GM08714 (cell line): ENCODE data around the gene ZBTB46.

Experiments
- H3K4me3 ChIP-seq: fragments of 200-500 bp; sonication (Bioruptor generic); 2 replicates; pipeline ENCODE4 v1.5.1; 2014; ENCODE audit warnings: mild to moderate bottlenecking, low read length, inconsistent platforms
- ZNF274 ChIP-seq: IDR thresholded peaks from 2 replicates; pipeline ENCODE4 v1.6.1; 2012; ENCODE audit warnings: mild to moderate bottlenecking, low read depth, low read length

ZBTB46 gene

DNA sequence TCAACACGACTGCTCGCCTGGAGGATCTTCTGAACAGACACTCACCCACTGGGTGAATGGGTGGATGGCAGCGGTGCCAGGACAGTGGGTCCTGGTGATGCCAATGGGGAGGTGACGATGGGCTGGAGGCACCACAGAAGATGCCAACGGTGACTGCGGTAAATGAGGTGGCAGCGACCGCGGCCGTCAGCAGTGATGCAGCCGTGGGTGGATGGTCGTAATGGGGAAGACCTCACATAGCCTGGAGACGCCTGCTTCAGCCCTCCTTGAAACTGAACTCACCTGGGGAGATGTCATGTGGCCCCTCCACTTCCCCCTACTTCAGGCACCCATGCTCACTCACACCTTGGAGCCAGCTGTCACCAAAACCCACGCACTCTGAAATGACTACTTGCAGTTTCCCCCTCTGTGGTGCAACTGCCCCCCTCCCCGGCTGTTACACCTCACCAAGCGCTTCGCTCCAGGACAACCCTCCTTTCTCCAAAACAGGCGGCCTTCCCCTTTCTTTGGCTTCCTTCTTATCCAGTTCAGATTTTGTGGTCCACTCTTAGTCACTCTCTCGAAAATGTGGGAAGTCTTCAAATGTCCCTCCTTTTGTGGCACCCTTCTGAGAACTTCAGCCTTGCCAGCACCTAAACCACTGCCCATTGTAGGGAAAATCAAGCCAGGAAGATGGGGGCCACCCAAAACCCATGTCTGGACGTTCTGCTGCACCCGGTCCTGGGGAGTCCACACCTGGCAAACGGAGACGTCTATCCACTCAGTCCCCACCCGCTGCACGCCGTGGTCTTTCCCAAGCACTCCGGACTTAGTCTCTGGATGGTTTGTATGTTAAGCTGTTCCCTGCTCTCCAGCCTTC lies 19.9 kb upstream of the ZBTB46 start:
- no peak overlapping the region for H3K4me3 ChIP-seq
- no peak for TF ChIP-seq ZNF274

- H3K4me3 ChIP-seq, result no peak overlapping the region
- TF ChIP-seq ZNF274, result no peak
Measured at GRCh38 chr20:63848003-63848911, 17.2 kb upstream of the ZBTB46 start.

- H3K4me3 ChIP-seq, result no peak overlapping the region
- TF ChIP-seq ZNF274, result no peak
Measured at GRCh38 chr20:63847237-63848002, 16.4 kb upstream of the ZBTB46 start.

DNA sequence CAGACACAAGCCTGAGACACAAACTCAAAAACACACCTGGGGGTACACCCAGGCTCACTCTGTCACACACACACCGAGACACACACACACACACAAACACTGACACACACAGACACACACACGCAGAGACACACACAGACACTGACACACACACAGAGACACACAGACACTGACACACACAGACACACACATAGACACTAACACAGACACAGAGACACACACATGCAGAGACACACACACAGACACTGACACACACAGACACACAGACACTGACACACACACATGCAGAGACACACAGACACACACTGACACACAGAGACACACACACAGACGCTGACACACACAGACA lies 15.8 kb upstream of the ZBTB46 start:
- TF ChIP-seq ZNF274, result no peak
- H3K4me3 ChIP-seq, result no peak overlapping the region

GRCh38 chr20:63846128-63846771 lies 15.2 kb upstream of the ZBTB46 start:
- no peak overlapping the region for H3K4me3 ChIP-seq
- TF ChIP-seq ZNF274, result no peak

DNA sequence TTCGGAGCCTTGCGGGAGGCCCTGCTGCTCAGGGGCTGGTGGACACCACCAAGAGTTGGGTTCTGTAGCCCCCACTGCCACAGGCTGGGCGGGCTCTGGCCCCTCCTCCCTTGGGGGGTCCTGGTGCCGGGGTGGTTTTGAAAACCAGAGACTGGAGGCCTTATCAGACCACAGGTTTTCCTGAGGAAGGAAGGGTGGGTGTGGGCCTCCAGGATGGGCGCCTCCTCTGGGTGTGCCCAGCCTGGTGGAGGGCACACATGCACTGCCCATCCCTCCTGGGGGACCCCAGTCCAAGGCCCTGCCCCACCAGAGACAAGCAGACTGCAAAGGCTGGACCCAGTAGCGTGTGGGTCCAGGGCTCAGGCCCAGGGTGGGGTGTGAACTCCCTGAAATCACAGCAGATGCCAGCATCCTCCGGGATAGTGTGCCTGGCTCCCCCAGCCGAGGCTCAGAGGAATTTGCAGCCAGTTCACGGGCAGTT lies 13.5 kb upstream of the ZBTB46 start:
- no peak overlapping the region for H3K4me3 ChIP-seq
- no peak for TF ChIP-seq ZNF274

- no peak for TF ChIP-seq ZNF274
- no peak overlapping the region for H3K4me3 ChIP-seq
Measured at GRCh38 chr20:63843778-63844177, 12.7 kb upstream of the ZBTB46 start.

- TF ChIP-seq ZNF274, result no peak
- no peak overlapping the region for H3K4me3 ChIP-seq
Measured at GRCh38 chr20:63843222-63843621, 12.2 kb upstream of the ZBTB46 start.

GRCh38 chr20:63842258-63842657 lies 11.2 kb upstream of the ZBTB46 start:
- no peak for TF ChIP-seq ZNF274
- H3K4me3 ChIP-seq, result no peak overlapping the region

GRCh38 chr20:63840405-63840828 lies 9.4 kb upstream of the ZBTB46 start:
- no peak for TF ChIP-seq ZNF274
- no peak overlapping the region for H3K4me3 ChIP-seq

DNA sequence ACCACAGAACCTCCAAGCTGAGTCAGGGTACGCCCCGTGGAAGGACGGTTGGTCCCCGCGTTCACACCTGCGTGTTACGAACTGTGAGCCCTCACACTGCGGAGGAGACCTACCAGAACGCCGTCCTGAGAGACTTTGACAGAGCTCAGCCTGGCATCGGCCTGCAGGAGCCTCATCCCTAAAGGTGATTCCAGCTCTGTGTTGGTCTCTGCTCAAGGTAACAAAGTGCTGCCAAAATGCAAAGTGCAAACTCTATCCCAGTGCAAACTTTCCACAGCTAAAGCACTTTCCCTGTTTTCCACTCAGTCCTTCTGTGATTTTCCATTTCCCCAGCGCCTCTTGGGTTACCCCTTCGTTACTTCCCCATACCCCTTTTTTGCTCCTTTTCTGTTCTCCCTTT lies 8.6 kb upstream of the ZBTB46 start:
- no peak for TF ChIP-seq ZNF274
- H3K4me3 ChIP-seq, result no peak overlapping the region

DNA sequence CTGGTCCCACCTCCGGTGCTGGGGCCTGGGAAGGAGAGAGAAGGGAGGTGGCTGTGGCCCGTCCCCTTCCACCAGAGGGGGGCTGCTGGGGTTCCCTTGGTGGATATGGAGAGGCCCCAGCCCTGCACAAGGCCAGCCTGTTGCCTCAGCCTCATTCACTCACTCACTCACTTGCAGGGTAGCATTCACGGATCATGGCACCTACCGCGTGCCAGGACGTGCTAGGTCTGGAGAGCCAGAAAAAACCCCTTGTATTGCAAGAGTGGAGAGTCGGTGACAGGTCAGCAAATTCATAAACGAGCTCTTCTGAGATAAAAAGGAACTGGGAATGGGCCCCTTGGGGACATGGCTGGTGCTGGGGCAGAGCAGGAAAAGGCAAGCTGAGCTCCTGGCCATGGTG lies 6.4 kb upstream of the ZBTB46 start:
- TF ChIP-seq ZNF274, result no peak
- H3K4me3 ChIP-seq, result no peak overlapping the region

DNA sequence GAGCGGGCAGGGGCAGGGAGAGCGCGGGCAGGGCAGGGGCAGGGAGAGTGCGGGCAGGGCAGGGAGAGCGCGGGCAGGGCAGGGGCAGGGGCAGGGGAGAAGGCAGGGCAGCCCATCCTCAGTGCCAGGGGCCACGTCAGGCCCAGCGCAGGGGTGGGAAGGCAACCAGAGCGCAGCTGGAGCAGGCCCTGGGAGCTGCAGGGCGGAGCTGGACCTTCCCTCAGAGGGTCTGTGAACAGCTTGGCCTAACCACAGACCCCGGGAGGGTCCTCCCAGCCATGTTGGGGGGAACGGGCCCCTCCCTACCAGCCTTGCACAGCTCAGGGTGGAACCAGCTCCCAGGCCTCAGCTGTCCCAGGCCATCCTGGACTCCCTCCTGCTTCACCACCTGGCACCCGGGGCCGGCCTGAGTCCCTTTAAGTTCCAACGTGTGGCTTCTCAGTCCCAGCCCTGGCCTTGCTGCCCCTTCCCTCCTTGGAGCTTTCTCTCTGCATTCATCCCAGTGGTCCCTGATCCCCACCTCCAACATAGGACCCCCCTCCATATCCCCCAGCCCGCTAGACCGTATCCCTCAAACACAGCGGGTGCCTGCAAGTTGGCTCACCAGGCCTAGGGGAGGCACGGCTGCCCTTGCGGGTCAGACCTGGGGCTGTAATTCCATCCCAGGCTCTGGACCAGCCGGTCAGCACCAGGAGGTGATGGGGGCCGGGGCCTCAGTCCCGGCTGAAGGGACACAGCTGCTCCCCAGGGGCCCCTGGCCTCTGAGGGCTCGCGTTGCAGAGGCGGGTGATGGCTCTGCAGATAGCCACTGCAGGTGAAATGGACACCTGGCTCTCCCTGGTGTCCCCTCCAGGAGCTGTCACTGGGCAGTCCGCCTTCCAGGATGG lies 5.6 kb upstream of the ZBTB46 start:
- H3K4me3 ChIP-seq, result no peak overlapping the region

More for the DNA sequence above, 5.6 kb upstream of the ZBTB46 start:
- TF ChIP-seq ZNF274, result no peak
